CD4-positive, alpha-beta T cell treated with Interleukin-21 for 1 hour (primary cell): Measurements from ENCODE around the gene F2RL2.

Experiments used
- DNase-seq: peaks from one replicate; pipeline ENCODE4 v3.0.0-alpha.2; 2020

F2RL2 gene, protein sequence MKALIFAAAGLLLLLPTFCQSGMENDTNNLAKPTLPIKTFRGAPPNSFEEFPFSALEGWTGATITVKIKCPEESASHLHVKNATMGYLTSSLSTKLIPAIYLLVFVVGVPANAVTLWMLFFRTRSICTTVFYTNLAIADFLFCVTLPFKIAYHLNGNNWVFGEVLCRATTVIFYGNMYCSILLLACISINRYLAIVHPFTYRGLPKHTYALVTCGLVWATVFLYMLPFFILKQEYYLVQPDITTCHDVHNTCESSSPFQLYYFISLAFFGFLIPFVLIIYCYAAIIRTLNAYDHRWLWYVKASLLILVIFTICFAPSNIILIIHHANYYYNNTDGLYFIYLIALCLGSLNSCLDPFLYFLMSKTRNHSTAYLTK

DNA sequence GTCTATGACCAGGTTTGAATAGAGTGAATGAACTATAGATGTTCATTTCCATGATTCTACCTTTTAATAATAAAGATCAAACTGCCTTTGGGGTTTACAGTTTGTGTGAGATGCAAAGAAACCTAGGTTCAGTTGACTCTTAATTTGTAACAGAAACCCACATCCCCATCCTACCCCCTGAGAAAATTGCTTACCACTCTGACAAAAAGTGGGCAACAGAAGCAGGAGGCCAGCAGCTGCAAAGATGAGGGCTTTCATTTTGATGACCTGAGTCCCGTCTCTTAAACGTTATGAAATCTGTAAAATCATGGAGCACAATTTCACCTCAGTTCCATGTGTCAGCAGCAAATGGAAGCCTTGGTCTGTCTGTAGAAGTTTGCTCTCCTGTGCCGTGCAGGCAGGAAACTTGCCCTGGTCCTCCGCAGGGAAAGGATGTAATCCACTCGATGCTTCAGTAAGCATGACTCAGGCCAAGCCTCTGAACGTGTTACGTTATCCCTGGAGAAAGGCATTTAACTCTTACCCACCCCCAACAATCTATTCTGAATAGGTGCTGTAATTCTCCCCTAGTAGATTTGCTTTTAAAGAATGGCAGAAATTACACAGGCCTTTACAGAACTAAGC lies at the start of gene F2RL2:
F2RL2 (minus strand) TSS at position 431 of the 624 bp plus-strand sequence; CDS start at position 258, 173 bp downstream.
- no peak for DNase-seq

DNA sequence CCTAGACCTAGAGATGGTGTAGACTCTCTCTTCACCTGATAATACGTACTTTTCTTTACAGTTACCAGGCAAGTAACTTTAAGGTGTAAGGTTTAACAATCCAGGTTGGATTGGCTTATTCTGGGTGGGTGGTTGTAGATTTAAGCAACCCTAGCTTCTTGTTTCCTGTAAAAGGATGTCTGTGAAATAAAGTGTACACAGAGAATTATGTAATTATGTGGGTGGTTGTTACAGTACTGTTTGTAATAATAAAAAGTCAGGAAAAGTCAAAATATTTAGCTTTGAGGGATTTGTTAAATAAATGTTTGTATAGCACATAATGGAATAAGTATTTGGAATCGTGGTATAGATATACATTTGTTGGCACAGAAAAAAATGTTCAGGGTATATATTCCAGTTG lies 49.0 kb upstream of the F2RL2 start:
- DNase-seq: no peak

GRCh38 chr5:76670508-76670907 lies 47.3 kb upstream of the F2RL2 start:
- DNase-seq: no peak

DNA sequence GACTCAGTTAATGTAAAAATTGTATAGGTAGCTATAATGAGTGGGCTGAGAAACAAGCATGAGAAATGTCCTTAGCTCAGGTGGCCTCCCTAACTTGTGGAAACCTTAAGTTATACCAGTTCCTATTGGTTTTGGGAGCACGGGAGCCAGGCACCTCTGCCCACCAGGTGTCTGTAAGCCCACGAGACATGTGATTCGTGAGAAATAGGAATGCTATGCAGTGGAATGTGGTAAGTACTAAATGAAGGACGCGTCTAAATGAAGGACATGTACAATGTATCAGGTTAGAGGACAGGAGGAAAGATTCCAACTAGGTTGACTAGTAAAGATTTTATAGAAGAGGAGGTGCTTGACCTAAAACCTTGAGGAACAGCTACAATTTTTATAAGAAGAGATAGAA lies 46.0 kb upstream of the F2RL2 start:
- DNase-seq: no peak

GRCh38 chr5:76667495-76667894 lies 44.3 kb upstream of the F2RL2 start:
- DNase-seq: no peak

GRCh38 chr5:76664079-76664478 lies 40.9 kb upstream of the F2RL2 start:
- no peak for DNase-seq

DNA sequence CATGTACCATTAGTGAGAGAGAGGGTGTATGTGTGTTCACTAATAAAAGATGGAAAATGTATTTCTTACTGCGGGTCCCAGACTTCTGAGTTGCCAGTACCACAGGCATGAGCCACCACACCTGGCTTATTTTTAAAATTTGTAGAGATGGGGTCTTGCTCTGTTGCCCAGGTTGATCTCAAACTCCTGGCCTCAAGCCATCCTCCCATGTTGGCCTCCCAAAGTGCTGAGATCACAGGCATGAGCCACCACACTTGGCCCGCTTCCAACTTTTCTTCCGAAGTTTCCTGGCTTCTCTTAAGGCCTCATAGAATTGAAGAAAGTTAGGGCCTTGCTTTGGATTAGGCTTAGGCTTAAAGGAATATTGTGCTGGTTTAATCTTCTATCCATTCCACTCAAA lies 40.4 kb upstream of the F2RL2 start:
- no peak for DNase-seq

GRCh38 chr5:76662521-76662920 lies 39.3 kb upstream of the F2RL2 start:
- no peak for DNase-seq

GRCh38 chr5:76660360-76660759 lies 37.2 kb upstream of the F2RL2 start:
- no peak for DNase-seq

DNA sequence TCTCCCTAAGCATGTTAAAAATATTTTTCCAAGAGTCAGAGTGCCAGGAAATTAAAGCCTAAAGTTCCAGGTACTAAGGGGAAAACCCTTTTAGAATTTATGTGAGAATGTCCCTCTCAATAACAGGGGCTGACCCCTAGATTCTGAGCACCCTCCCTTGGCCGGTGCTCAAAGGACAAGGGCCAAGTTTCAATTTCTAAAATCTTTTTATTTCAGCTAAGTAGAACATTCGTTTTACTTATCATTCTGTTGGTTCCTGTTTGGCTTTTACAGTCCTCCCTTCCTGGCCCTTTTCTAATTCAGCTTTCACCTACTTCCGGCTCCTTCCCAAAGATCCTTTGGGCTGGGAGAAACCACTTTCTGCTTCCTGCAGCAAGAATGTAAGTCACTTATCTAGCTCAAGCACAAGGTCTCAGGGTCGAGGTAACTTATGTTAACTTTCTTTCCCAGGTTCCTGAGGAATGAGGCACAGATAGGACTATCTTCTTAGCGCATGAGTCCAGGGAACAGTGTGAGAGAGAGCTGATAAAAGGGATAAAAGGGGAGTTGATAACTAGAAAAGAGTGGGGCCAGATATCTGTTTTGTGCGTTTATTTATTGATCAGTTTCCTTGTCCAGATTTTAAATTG lies 34.6 kb upstream of the F2RL2 start:
- DNase-seq: no peak

DNA sequence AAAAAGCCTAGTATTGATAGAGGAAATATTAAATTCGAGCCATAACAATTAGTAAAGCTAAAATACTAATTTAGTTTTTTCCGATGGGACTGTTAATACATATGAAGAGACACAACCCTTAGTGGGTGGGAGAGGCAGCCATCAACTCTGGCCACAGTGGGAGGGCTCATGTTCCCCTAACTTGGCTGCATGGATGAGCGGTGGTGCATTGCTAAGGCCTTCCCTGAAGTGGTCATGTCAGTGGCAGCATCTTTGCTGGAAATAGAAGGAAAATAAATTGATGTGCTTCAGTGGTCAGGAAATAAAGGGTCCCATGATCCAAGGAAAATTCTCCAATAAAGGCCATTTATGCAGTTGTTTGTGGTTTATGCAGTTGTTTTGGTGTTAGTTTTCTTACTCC lies 33.9 kb upstream of the F2RL2 start:
- DNase-seq: no peak

DNA sequence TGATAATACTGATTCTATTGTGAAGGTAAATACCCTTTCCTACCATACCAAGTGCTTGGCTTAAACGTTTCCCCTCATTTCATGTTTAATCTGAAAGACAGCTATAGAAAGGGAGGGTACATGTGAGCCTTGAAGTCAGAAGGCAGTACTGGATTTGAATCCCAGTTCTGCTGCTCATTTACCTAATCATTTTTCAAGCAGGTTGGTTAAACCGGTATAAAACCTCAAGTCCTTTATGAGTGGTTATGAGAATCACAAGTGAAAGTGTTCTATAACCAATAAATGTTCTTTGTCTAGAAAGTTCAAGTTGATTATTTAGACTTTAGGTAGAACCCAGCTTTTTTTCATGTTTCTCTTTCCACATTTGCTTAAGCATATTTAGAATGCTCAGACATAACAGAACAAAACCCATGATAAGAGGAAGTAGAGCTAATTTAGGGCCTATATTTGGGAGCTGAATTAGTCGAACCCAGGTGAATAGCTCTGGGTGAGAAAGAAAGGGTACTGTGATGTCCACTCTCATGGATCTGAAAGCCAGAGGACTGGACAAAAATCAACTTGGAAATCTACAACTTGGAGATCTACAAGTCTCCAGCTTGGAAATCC lies 29.7 kb upstream of the F2RL2 start:
- DNase-seq: no peak

- no peak for DNase-seq
Measured at GRCh38 chr5:76649140-76649539, 25.9 kb upstream of the F2RL2 start.

DNA sequence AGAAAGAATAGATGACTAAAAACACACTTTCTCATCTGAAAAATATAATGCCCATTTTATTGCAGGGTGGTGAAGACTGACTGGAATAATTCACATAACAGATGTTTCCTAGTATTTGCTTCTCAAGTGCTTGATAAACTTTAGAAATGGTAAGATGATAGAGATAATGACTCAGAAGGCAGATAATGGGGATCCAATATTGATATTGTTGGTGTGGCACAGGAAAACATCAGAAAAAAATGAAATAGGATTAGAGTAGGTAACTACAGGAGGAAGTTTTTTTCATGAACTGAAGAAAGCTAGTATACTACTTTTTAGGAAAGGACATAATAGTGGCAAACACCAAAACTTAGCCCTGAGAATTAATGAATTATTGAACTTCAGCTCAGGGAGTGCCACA lies 20.2 kb upstream of the F2RL2 start:
- DNase-seq: no peak

GRCh38 chr5:76642390-76643040 lies 19.3 kb upstream of the F2RL2 start:
- DNase-seq: no peak

DNA sequence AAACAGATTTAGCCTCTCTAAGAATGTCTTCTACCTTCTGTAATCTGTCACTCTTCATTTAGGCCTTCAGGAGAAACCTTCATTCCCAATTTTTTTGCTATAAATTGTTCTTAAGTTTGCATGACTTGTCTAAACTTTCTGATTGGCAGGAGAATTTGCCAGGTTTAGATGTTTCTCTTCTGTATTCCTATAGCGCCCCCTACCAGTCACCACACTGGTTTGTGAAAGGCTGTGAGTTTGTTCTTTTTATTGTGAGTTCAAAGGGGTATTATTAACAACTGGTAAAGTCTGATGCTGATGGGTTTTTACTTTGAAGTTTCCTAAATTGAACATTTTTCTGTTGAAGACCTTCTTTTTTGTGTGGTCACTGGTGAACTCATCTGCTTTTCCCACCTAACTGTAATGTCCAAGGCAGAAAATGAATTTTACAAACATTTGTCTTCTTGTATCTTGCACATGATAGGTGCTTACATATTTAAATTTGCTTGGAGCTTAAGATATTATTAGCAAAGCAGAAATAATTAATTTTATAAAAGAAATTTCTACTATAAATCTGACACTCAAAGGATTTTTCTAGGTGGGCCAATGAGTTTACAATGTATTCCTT lies 18.4 kb upstream of the F2RL2 start:
- DNase-seq: peak; percentile 72

GRCh38 chr5:76638479-76638878 lies 15.3 kb upstream of the F2RL2 start:
- DNase-seq: no peak

- DNase-seq: no peak
Measured at GRCh38 chr5:76637490-76637889, 14.3 kb upstream of the F2RL2 start.

- DNase-seq: no peak
Measured at GRCh38 chr5:76634661-76635060, 11.5 kb upstream of the F2RL2 start.

DNA sequence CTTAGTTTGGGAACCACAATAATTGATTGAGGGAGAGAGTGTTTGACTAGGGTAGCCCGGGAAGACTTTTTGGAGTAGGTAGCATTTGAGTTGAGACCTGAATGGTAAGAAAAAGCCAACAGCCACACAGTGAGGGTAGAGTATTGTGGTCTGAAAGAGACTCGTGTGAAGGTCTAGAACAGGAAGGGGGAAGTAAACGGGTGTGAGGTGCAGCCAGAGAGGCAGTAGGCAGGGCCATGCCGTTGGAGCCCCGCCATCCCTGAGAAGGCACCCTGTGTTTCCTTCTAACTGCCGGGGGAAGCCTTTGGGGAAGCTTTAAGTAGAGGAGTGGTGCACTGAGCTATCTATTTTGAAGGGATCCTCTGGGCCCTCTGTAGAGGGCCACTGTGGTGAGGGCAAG lies 3.5 kb upstream of the F2RL2 start:
- peak; percentile 8 for DNase-seq

DNA sequence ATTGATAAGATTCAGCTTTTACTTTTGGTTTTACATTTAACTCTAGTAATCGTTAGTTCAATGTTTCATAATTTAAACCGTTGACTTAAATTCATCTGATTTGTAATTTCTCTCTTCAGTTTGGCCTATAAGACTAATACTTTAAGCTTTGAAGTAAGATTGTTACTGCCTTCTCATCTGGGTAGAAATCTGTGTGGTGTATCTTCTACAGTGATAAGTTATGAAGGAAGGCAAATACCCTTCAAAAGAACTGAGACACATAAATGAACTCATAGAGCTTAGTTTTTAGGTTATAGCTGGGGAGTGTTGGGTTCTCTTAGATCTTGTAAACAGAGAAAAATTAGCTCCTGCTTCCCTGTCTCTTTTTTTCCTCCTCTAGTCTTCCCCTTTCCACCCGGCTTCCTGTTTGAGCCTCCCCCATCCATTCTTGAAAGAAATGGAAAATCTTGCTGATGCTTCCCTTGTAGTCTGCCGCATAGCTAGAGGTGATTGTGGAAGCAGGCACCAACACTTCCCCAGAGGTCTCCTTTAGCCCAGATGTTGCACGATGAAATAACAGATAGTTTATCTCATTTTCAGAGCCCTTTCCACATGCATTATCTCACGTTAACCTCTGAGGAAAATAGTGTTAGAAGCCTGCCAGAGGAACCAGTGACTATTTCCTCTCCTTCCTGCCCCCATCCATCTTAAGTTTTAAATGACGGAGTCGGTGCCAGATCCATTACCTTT lies 2.0 kb upstream of the F2RL2 start:
- no peak for DNase-seq

- DNase-seq: no peak
Measured at GRCh38 chr5:76622076-76622475, 1.1 kb downstream of the F2RL2 start.
